NCI-H1436 (cell line): ENCODE measurements around the gene HINT2.
A peak's percentile ranks its signal among the peaks of the same experiment; 100 is the strongest.

ENCODE experiments used
- DNase-seq: peaks from one replicate; lab custom pipeline; 2025; lab: John Stamatoyannopoulos, UW

HINT2 gene

DNA sequence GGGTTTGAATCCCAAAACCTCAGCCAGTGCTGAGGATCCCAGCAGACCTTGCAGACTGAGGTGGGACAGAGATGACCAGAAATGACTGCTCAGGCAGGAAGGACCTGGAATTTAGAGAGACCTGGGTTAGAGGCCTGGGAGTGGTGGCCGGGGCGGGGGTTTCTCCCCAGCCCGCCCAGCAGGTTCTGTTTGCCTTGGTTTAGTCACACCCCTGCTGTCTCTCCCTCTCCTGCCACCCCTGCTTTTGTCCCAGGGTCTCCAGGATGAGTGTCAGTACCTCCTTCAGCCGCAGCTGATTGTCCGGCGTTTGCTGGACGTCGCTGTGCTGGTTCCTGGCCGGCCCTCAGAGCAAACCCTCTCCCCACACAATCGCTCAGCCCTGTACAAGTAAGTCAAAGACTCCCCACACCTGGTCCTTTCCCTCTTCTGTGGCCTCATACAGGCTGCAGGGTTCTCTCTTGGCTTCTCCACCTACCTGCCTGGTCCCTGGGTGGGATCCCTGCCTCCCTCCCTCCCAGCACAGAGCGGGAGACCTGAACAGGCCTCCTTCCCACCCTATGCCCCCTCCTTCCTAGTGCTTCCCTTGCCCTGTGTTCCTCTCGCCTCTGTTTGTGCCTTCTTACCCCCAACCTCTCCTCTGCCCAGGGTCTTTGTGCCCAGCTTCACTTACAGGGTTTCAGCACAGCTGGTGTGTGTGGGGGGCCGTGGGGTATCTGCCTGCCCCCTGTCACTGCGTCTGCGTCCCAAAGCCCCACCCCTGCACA lies 26.2 kb upstream of the HINT2 start:
- DNase-seq = no peak

DNA sequence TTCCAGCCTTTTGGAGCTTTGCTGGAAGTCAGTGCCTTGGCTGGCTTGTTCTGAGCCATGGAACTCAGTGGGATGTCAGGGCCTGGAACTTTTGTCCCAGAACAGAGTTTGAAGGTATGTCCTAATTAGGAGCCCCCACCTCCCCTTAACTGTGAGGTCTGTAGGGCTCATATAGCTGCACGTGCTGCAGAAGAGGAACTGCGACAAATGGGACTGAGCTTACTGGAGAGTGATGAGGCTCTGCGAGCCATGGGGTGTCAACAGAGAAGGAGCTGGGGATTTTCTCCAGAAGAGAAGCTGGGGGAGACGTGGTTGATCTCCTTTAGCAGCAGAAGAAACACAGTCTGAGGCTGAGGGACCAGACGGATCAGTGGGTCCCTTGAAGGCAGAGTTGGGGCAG lies 25.1 kb upstream of the HINT2 start:
- no peak for DNase-seq

DNA sequence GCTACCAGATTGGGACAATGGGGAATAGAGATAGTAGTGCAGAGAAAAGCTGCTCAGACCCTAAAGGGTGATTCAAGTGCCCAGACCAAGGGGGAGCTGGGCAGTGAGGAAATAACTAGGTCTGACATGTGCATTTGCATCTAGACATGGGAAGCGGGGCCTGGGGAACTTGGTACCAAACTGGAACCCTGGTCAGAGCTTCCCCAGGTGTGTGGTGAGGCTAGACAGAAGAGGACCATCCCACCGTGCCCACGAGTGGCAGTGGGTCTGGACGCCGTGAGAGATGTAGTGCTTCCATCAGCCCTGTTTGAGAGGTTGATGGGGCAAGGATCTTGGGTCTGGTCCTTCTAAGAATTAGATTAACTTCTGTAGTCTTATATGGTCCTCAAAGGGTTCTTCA lies 21.8 kb upstream of the HINT2 start:
- DNase-seq = no peak

DNA sequence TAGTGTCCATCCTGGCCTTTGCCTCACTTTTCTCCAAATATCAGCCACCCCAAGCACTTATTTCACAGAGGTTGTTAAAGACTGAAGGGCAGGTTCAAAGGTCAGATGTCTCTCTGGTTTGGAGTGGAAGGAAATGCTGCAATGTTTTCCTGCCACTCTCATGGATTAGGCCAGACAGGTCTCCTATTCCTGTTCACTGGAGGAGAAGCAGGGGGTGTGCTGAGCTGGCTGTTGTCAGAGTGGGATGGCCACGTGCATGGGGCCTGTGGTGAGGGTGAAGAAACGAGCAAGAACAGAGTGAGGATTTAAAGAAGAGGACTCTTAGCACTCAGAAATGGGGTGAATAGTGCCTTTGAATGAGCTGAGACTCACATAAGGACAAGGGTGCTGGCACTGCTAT lies 20.9 kb upstream of the HINT2 start:
- DNase-seq = no peak

DNA sequence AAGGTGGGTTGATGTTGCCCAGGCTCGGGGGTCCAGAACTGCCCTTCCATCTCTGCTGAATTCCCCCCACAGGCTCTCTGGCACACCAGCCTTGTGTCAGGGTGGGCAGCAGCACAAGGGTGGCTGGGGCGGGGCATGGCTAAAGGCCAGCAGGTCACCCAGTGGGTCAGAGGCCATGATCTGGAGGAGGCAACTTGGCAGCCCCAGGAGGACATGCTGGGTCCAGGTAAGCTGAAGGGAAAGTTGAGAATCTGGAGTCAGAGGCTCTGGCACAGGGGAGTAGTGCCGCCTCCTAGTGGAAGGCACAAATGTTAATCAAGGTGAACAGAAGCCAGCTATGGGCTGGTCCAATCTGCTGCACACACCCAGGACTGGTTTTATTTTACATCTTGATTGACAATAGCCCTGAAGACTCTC lies 20.4 kb upstream of the HINT2 start:
- DNase-seq = no peak

DNA sequence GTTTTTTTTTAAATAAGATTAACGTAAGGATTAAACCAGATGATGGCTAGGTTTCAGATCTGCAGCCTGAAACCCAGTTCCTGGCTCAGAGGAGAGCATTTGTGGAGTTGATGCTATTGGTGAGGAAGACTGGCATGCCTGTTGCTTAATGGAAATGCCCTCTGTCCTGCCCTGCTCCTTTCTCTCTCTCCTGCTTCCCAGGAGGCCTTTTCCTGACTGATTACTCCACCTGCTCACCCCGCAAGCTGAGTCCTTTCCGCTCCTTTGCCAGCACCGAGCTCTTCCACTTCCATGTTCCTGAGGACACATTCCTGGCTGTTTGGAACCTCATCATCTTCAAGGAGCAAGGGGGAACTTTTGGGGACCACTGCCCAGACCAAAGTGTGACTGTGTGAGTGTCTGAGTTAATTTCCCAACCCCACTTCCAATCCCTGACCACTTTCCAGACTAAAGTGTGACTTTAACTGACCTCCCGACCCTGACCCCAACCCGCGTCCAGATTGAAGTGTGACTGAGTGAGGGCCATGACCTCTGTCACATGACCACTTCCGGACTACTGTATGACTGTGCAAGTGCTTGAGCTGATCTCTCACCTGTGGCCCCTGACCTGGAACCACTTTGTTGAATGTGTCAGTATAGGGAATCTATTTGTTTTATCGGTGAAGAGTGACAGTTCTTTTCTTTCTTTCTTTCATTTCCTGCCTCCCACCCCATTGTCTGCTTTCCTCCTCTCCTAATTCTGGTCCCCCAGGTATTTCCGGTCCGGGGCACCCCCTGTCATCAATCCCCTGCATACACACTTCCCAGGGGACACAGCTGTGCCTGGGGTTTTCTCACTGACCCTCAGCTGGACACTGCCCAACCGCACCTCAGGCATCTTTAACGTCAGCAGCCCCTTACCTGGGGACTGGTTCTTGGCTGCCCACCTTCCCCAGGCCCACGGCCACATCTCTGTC lies 19.7 kb upstream of the HINT2 start:
- no peak for DNase-seq

DNA sequence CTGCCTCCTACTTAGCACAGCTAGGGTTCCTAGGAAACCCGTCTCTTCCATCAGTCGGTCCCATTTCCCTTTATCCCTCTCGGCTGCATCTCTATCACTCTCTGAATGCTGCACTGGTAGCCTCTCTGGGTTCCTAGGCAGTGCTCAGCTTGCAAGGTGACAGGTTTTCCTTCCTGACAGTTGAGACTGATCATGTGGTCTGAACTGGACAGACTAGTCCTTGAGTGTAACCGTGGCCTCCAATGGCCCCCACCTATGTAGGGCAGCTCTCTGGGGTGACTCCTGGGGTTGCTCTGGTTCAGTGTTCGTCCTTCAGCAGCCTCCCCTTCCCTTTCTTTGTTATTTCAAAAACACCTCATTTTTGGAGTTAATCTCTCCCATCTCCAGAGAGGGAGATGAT lies 18.0 kb upstream of the HINT2 start:
- no peak for DNase-seq

DNA sequence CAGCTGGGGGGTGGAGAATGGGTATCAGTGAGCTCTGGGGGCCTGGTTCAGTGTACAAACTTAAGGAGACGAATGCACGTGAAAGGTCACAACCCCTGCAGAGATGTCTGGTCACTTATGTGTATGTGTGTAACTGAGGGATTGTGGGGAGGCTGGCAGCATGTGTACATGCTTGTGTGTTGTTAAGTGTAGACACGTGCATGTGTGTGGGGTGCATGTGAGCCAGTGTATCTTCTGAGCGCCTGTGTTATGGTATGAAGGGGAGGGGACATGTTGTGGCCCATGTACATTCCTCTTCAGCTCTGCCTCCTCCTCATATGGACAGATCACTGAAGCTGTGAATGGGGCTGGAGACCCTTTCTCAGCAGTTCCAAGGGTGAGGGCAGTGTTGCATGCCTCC lies 16.2 kb upstream of the HINT2 start:
- DNase-seq = no peak

DNA sequence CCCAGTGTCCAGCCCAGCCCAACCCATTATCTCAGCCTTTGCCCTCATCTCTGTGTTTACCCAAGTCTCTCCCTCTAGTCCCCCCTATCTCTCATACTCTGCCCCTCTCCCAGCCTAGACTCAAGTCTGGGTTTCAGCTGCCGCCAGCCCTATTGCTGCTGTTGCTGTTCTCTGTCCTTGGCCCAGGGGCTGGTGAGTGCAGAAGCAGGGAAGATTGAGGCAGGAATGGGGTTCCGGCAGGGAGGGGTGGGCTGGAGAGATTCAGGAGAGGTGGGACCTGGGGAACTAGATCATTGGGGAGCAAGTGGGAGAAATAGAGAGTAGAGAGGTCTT lies 14.9 kb upstream of the HINT2 start:
- no peak for DNase-seq

DNA sequence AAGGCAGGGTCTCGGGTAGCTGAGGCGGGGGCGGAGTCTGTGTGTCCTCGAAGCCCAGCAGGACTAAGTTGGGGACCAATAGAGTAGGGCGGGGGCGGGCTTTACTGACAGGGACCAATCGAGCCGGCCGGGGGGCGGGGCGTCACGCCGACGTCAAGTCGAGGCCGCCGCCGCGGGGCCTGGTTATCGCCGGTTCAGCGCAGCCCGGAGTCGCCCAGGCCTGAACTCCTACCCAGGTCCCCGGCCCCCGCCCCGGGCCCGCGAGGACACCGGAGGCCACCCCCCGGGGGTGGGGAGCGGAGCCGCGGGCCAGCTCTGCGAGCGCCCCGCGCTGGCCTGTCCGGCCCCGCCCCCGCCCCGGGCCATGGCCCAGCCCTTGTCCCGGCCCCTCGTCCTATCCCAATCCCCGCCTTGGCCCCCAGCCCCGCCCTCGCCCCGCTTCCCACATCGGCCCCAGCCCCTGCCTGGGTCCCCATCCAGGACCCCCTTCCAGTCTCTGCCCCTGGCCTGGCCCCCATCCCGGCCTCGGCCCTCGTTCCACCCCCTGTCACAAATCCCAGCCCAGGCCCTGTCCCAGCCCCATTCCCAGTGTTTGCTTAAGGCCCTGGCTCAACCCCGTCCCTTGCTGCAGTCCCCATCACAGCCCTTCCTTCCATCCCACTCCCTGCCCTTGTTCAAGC lies 14.4 kb upstream of the HINT2 start, which contains the start of gene TMEM8B:
TSS of gene TMEM8B (plus strand) at position 145 of the 680 bp plus-strand sequence. CDS start at position 365, 220 bp downstream.
- peak; percentile 95 for DNase-seq

DNA sequence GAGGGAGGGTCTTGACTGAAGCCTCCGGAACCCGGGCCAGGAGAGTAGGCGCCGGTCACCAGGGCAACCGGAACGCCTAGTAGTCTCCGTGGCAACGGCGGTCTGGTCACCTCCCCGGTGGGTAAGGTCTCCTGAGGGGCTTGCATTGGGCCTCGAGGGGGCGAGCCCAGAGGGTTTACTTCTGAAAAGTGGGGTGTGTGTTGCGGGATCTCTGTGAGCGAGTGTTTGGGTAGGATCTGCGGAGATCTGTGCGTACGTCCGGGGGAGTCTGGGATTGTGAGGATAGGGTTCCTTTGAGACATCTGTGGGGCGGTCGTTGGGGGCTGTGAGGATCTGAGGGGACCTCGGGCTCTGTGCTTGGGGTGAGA lies 13.9 kb upstream of the HINT2 start, which contains the start of gene FAM221B:
TSS of gene FAM221B (minus strand) at position 17 of the 368 bp plus-strand sequence. CDS start 2,571 bp downstream, outside the sequence.
- DNase-seq = peak; percentile 35

DNA sequence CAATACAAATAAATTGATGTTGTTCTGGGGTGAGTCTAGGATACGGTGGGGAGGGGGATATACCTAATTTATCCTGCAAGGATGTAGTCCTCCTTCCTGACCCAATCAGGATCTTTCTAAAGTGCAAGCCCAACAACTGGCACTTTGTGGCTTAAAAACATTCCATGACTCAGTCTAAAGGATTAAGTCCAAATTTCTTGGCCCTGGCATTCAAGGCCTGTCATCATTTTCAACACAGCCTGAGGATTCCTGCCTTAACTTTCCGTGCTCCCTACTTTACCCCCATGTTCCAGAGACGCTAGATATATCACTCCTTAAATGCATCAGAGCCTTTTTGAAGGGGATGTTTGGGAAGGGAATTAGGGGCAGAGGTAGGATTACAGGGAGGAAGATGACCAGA lies 12.6 kb upstream of the HINT2 start:
- DNase-seq = no peak

DNA sequence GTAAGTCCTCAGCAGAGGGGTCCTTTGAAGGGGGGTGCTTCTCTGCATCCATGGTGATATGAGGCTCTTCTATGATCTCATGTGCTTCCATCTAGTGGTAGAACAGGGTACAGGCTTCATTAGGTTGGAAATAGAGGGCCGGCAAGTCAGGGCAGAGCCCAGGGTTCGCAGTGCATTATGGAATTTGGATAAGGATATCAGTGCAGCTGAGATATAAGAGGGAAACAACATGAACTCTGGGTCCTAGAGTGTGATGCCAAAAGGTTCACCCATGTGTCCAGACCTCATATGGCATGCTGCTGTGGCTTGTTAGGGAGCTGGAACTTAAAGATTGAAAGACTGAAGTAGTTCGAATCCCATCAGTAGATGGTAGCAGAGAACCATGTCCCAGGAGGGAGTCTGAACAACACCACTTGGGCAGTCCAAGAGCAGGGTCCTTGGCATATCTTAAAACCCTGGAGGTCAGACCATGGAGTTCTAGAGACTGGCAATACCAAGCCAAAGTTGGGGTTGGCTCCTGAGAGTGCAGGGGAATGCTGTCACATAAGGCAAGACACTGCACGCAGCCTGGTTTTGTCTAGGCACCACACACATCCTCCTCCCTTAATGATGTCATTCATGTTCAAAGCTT lies 11.3 kb upstream of the HINT2 start:
- peak; percentile 39 for DNase-seq

DNA sequence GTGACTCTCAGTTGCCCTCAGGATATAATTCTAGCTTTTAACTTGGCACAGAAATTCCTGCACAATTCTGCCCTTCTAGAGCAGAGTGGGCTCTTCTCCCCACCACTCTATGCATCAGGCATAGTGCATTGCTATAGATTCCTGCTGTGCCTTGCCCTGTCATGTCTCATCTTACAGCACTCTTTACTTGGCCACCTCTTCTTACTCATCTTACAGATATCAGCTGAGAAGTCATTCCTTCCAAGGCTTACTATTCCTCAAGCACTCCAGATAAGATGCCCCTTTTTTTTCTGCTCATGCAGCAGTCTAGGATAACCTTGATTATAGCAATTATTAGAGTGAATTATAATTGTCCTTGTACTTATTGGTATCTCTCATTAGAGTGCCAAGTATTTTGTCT lies 8.1 kb upstream of the HINT2 start:
- DNase-seq = no peak

DNA sequence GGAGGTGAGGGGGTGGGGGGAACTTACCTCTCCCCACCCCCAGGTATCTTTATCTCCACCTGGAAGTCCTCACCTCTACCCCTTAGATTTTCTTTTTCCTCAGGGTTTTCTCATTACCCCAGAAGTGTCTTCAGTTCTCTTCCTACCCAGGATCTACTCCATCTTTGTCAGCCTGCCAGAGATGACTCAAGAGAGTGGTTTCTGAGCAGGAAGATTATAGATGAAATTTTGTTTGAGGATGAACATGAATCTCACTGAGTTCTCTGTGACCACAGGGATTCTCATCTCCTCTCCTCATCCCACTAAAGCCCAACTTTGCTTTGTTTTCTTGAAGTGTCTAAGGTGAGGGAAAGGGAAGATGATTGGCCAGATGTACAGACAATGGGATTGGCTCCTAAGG lies 5.2 kb upstream of the HINT2 start:
- no peak for DNase-seq

DNA sequence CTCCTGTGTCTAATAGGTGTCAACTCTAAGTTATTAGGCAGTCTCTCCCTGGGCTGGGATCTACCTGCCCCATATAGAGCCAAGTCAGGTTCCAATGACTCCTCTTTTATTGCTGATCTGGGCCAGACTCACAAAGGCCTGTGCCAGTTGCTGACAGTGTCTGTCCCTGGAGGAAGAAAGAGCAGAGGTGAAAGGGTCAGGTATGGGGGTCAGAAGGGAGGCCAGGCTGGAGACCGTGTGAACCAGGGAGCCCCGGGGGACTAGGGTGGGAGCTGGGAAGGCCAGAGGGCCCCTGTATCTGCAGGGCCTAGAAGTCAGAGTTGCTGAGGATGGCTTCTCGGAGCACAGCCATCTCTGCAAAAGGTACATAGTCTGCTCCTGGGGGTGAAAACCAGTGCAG lies 3.5 kb upstream of the HINT2 start:
- no peak for DNase-seq

DNA sequence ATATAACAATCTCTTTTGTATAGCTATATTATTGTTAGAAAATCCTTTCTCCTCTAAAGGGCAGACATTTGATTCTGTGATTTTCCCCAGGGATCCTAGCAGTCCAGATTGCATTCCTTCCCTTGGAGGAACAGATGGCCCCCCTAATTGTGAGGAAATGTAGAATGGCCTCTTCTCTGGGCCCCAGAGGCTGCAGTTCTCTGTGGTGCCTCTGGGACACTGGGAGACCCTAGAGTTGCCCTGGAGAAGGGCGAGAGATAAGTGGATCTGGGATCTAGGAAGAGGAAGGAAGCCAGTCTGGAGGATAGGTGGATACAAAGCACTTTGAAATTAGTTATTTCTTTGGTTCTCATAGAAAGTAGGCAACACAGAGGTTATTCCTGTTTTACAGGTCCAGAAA lies 1.9 kb upstream of the HINT2 start:
- peak; percentile 8 for DNase-seq

DNA sequence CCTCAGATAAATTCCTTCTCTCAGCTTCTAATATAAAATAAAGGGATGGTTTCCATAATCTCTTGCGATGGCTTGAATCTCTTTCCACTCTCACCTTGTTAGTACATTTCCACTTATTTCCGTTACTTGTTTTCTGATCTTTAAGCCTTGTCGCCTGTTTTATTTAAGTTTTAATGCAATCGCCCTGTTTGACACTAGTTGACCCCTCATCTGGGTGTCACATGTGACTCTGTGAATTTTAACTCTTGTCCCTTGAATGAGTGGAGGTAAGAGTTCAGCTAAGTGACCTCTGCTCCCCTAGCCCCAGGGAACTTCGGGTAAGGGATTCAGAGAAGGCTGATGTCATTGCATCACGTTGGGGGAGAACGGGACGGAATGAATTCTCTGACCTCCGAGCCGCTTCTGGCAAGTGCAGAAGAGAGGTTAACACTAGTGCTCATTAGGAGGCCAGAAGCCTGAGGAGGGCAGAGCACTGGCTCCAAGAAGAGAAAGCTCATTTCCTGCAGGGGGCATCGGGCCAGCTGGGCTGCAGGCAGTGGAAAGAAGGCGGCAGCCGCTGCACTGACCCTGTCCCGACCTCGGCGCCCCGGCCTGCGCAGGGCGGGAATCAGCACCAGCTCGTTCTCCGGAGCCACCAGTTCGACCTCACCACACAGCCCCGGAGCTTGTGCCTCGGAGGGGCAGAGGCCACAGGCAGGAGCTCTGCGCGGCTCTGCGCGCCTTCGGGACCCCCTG lies 569 bp downstream of the HINT2 start:
- no peak for DNase-seq

DNA sequence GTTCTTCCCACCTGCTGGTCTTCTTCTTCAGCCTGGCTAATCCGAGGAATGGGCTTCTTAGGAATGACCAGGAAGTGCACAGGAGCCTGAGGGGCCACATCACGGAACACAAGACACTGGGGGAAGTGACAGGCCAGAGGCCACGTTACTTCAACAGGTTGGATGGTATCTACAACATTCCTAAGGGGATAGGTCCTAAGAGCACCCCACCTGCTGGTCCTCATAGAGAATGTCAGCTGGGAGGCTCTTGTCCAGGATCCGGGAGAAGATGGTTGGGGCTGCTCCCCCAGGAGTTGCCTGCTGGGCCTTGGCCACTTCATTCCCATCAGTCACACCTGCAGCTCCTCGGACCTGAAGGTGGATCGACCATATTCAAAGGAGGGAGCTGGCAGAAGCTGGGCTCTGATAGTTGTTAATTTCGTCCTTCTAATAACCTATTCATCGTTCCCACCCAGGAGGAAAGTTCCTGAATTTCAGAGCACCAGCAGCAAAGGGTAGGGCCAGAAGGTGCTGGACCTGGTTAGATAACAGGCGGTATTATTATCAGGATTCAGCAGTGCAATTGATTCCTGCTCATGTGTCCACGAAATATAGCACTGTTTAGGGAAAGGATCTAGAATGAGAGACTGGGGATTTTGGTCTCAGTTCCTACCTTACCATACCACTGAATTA lies 1.3 kb downstream of the HINT2 start:
- DNase-seq = no peak

DNA sequence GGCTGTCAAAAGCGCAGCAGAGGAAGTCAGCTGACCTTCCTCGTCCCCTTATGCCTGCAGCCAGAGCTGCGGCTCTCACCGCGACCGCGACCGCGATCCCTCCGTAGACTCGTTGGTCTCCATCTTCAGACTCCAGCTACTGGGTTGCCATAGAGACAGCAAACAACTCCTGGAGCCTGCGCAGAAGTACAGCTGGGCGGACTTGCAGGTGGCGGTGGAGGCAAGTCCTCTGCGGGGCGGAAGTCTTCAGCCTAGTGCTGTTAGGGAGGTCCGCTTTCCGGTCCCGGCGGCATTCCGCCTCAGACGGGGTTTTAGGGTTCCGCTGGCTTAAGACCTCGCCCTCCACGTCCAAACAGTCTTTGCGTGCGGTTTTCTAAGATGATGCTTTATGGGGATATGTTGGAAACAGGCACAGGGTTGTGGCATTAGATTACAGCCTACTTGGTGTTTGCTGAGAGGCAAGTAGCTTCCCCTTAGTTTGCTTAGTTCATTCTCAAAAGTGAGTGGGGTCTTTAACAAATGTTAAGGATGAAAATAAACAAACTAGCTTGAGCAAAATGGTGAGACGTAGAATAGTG lies 2.7 kb downstream of the HINT2 start, which contains the start of gene SPAG8:
TSS of gene SPAG8 (minus strand) at position 238 of the 578 bp plus-strand sequence. CDS start at position 123, 115 bp downstream.
- DNase-seq = peak; percentile 95
